HG03439 (cell line): ENCODE results near the gene STX3.
"Not testable (repeated sequence)": the region's sequence is repeated elsewhere in the genome, so short reads cannot be mapped to it uniquely, and the experiment has no call there.

Experiments used
- ATAC-seq: cut with Tn5 transposase; IDR thresholded peaks from one replicate; pipeline ENCODE4 v1.9.1; 2021; ENCODE audit warnings: mild to moderate bottlenecking, moderate library complexity; ENCODE audit not compliant: unreplicated experiment

Gene STX3

DNA sequence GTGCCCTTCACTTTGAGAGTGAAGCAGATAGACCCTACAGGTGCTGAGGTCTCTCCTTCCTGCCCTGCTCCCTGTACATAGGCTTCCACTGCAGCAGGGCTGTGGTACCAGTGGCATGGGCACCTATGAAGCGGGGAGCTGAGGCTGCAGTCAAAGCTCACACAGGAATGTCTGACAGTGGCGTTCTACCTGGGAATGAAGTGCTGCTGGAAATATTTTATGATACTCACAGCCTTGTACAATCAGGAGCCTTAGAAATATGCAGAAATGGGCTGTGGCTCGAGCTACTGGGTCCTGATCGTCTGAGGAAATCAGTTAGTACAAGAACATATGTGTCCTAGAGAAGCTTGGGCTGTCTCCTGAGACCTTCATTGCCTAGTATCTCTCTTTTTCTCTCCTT, 30.6 kb downstream of the STX3 start:
- no peak for ATAC-seq

DNA sequence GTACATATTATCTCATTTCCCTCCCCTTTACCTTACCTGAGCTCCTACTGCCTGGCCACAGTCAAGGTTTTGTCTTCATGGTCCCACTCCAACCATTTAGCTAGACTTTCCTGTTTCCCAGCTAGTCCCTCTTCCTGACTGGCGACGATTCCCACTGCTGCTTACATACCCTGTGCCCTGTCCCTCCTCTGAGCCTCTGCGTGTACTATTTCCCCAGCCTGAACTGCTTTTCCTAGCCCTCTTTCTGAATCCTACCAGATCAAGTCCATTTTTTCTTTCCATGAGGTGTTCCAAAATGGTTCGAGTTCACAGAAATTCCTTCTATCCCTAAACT, 32.0 kb downstream of the STX3 start:
- no peak for ATAC-seq

DNA sequence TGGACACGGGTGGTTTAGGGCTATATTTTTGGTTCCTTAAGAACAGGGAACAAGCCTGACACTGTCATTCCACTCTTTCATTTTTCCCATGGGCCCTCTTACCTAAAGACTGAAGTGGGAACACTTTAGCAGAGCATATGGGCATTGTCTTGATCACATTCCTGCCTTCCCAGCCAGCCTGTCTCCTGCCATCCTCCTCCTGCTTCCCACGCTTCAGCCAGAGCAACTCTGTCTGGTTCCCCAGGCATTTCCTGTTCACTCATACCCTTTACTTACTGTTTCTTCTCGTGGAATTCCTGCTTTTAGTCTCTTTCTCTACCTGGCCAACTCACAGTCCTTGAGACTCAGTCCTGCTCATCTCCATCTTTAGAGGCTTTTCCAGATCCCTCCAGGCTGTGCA, 32.6 kb downstream of the STX3 start:
- no peak for ATAC-seq

DNA sequence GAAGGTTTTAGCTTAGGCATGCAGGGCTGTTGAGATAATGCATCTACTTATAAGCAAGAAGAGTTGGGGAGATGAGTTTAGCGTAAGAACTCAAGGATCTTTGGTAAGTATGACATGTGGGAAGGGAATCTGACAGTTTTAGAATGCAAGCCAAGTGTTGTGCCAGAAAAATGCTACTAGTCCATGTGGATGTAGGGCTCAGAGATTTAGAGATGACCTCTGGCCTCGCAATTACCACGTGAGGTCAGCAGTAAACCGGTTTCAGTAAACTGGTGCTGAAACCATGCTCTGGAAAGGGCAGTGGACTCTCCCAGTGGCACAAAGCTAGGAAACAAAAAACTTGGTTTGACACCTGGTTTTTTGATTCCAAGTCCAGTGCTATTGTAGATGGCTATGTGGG, 36.5 kb downstream of the STX3 start:
- ATAC-seq: no peak

DNA sequence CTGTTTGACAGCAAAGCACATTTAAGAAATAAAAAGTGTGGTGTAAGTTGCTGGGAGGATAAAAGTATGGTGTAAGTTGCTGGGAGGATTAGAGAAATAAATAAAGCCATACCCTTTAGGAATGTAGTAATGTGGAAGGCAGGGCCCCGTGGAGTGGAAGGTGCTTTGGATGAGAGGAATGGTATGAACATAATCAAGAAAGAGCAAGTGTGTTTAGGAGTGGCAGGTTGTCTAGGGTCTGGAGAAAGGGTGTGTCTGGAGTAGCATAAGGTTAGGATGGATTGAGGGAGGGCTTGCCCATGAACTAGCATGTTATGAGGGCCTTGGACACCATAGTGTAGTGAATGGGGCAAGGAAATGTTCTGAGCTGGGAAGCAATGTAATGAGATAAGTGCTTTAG, 37.3 kb downstream of the STX3 start:
- no peak for ATAC-seq

DNA sequence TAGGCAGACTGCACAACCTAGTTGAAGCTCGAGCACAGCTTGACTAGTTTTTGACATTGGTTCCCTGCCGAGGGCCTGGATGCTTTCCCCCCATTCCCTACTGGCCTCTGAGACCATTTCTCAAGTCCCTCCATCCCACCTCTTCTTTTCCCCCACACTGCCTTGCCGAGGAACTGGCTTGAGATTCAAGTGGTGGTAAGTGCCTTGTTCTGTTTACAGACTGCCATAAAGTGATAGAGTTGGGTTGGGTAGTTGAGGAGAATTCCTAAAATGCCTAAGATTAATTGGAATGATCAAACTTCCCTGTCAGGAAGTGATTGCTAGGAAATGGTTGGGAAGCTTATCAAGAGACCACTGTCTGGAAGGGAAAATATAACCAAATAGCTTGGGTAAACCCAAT, 39.2 kb downstream of the STX3 start:
- no peak for ATAC-seq

DNA sequence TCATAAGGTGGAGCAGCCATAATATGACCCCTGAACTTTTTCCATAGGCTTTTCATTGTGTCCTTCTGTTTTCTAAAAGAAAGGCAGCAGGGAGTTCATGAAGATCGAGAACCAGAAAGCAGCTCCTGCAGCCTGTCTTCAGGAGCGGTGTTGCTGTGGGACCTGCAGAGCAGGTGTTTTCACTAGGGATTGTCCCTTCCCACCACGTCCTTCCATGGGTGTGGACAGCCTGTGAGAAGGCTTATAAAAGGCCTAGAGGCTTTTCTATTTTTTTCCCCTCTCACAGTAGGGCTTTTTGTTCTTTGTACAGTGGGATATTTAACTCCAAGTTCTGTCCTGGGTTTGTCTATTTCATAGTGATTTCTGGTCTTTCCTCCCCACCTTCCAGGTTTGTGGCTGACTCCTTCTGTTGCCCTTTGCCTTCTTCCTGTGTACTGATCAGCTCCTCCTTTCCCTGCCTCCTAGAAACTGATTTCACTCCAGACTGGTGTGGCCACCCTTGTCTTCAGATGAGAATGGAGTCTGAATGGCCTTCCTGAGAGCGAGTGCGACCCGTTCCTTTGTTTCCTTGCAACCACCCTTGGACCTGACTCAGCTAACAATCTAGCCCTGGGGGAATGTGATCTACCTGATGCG, 45.3 kb downstream of the STX3 start:
- ATAC-seq: no peak

DNA sequence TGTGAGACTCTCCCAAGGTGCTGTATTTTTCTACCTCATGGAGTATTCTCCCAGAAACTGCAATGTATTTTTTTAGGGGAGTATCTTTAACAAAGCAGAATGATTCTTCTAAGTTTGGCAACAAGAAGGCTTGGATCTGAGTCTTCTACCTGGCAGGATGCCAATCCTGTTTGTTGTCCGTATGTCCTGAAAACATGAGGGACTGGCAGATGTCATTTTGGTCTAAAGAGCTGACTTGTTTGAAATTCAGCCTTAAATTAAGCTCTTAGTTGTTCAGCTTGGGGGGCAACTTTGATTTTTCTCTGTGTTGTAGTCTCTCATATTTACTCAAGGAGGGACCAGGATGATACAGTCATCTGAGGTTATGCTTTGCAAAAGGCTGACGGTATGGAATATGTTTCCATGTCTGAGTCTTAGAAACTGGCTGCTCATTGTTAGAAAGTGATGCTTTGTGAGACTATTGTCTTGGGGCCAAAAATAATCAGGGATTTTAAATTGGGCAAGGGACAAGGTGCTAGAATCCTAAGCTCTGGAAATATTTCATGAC, 46.1 kb downstream of the STX3 start:
- ATAC-seq: no peak

DNA sequence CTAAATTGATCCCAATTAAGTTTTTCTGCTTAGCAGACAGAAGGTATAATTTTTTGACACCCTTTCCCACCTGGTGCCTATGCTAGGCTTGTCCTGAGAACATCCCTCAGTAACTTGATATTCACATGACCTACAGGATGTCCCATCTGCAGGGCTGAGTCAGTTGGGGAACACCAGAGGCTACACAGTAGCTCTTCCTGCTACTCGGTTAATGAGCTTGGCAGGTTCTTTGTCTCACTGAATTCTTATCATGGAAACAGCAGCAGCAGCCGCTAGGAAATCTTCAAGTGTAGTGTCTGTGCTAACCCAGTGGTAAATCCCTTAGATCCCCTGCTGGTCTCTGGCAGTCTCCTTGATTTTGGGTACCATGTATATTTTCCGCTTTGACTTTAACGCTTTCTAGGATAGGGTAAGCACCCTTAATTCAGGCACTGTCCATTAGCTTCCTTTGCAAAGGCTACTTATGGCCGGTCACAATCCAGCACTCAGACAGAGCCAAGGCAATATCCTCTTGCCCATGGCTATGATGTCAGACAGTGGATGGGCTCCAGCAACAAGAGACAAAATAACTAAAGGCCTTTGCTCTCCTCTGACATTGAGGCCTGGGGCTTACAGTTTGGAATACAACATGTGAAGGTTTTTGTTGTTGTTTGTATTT, 46.9 kb downstream of the STX3 start:
- no peak for ATAC-seq

DNA sequence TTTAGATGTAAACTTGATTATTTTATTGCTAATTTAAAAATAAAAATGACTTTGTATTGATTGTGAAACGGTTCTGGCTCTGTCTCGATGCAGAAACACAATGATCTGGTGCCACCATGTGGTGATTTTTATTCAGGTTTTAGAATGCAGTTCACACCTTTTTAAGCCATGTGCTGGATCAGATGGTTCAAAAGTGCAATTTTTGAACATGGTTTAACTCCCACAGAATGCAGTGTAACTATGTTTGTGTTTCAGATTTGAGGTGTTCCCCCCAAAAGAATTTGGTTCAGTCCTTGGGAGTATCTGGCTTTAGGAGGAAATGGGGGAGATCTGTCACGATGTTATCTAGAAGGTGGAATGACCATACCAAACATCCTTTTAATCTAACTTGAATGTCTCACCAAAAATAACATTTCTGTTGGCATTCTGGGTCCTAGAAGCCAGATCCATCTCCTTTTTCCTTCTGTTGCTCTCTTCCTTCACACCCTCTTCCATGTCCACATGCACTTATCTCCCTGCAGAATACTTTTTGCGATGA, 47.5 kb downstream of the STX3 start:
- ATAC-seq: no peak

DNA sequence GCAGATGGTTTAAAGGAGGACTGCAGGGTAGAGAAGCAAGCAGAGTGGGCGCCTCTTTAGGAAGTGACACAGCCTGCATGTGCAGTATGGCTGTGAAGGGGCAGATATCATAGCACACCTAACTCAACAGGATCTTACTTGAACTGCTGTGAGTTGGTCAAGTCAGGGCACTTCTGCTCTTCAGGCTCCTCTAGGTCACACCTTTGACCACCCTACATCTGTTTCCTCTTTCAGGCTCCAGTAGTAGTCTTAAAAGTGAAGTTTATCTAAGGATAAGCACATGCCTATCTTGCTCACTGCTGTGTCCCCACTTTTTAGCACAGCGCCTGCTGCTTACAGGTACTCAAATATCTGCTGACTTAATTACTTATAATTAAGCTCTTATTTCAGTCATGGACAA, 48.9 kb downstream of the STX3 start:
- ATAC-seq: no peak

DNA sequence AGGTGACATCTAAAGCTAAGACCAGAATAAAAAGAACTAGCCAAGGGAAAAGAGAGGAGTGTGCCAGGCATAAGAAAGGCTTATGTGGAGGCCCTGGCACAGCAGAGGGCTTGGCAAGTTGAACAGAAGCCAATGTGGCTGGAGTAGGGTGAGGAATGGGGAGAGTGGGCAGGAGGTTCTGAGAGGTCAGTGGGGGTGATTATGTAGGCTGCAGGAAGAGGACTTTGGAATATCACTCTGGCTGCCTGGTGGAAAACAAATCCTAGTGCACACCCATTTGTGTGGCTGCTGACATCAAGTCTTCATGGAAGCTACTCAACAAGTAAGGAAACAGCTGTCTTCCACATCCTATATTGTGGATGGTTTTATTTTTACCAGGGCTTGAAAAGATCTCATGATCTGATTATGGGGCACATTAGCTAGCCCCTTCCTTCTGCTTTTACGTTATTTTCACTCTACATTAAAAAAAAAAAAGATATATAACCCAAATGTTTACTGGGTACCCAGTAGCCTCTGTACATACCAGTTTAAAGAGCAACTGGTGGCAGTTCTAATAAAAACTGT, 52.0 kb downstream of the STX3 start:
- ATAC-seq: no peak

DNA sequence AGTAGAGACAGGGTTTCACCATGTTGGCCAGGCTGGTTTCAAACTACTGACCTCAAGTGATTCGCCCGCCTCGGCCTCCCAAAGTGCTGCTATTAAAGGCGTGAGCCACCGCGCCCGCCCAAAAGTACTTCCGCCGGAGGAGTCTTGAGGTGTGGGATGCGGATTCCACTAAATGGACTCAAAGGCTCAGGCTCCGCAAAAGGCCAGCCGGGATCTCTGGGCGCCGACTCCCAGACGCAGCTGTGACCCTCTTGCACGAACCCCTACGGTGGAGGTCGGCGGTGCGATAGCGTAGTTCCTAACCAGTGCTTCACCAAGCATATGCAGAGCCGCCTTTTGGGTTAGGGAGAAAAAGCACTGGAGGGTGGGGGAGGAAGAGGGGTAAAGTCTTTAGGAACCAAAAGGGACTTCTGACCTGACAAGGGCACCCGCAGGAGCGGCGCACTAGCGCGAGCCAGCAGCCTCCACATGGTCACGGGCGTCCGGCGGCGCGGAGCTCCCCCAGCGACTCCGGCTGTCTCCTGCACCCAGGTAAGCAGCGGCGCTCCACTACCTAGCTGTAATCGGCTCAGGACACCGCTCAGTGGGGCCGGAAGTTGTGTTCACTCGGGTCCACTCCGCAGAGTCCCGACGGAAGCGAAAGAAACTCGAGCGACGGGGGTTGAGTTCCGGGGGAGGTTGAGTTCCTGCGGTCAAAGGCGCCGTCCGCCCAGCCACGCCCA, 55.2 kb downstream of the STX3 start, which contains the start of gene MRPL16:
Gene MRPL16, minus strand, starts transcription at position 590 of the 722 bp plus-strand sequence. Its CDS starts 120 bp downstream, at position 470.
- ATAC-seq: peak; percentile 99

DNA sequence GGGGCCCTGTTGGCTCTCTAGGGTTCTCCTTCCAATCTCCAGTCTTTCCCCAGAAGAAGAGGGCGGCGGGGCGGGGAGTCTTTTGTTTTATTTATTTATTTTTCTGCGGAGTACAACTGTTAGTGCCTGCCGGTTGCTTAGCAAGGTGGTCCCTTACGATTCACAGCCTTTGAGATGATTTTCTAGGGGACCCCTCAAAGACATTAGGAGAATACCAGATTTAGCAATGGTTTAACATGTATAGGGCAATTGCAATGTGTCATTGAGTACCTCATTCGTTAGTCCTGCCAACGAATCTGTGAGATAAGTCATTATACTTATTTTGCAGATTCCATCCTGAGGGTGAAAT, 55.7 kb downstream of the STX3 start:
- ATAC-seq: no peak

DNA sequence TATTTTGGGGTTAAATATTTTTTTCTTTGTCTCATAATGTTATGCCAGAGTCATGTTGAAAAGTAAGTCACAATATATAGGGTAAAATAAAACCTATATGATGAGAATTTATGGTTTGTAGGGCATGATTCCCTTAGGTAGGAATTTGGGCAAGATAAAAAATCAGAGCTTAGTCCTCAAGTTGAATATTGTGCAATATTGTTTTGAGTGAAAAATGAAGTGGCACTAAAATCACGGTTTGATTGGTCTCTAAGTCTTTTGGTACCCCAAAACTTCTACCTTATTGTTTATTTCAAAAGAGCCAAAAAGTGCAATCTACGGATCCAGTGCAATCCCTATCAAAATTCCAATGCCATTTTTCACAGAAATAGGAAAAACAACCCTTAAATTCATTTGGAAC, 57.0 kb downstream of the STX3 start:
- no peak for ATAC-seq

DNA sequence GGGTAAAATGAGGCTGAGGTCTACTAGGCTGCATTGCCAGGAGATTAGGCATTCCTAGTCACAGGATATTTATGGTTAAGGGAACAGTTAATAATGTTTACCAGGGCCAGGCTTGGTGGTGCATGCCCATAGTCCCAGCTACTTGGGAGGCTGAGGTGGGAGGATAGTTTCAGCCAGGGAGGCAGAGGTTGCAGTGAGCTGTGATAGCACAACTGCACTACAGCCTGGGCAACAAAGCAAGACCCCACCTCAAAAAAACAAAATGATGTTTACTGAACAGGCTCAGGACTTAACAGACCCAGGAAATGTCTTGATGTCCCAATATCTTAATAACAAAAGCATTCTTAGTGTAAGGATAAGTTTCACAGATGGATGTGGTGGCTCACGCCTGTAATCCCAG, 58.2 kb downstream of the STX3 start:
- ATAC-seq: no peak

DNA sequence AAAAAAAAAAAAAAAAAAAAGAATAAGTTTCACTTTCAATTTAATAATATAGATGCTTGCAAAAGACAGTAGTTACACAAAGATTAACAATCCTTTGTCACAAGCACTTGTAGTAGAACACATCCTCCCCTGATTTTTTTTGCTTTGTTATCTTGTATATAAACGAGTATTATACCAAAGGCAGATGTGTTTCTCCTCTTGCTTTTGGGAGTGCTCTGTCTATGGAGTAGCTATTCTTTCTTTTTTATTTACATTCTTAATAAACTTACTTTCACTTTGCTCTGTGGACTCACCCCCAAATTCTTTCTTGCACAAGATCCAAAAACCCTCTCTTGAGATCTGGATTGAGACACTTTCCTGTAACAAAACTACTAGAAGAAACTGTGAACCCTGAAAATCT, 58.8 kb downstream of the STX3 start:
- no peak for ATAC-seq

DNA sequence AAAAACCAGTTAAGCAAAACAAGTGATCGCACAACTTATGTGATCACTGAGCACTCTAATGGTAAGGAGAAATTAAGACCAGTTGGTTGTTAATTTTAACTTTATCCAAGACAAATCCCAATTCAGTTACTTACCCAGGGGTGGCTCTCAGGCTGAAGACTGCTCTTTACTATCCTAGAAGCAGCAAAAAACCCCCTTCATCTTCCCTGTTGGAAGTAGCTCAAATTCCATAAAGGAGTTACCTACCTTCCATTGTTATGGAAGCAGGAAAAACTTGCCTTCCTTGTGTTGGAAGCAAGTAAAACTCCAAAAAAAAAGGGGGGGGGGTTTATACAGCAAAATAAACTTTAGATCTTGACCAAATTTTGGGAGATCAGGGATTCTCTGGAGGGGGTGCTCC, 60.6 kb downstream of the STX3 start:
- no peak for ATAC-seq

DNA sequence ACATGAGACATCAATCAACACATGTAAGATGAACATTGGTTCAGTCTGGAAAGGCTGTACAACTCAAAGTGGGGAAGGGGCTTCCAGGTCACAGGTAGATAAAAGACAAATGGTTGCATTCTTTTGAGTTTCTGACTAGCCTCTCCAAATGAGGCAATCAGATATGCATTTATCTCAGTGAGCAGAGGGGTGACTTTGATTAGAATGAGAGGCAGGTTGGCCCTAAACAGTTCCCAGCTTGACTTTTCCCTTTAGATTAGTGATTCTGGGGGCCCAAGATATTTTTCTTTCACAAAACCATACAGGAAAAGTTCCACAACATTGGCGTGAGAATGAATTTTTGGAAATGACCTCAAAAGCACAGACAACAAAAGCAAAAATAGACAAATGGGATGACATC, 61.3 kb downstream of the STX3 start:
- not testable (repeated sequence) for ATAC-seq

DNA sequence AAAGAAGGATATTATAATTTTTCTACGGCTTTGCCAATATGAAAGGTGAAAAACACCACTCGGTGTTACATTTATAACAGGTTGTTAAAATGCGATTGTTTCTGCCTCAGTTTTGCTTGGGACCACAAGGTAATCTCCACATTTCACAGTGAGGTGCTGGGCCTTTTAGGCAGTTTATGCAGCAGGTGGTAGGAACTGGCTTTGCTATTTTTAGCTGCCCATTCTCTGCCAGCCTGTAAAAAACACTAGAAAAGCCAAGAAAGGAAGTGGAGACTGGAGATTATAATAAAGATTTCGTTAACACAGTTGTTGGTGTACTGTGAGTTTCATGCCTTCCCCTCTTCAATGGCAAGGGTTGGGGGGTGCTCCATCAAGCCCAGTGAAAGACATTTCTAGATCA, 63.4 kb downstream of the STX3 start:
- ATAC-seq: no peak

DNA sequence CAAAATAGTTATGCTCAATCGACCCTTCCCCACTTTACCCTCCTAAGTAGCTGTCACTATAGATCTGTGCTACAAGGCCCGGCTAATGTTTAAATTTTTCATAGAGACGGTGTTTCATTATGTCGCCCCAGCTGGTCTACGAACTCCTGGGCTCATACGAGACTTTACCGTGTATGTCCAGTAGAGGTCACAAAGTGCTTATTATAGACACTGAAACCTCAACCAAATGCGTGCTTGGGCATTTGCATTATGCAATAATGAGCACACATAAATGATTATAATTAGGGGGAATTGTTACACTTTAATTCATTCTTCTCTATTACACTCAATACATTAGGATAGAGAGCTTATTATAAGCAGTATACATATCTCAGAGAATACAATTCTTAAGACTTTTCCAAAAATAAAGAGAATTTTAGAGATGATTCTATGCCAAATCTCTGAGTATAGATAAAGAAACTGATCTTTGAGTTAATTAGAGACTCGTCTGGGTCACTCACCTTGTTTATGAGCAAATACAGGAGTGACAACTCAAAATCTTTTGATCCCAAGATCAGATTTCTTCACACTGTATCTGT, 67.9 kb downstream of the STX3 start:
- ATAC-seq: peak; percentile 88
